ENCODE measurements around the gene USF2. TPM values are rescaled to one million over a fixed set of nuclear protein-coding genes. Genes with fewer than 3 reads are reported as not detected.

The USF2 gene
- polyA plus RNA-seq, 4 donors, result 74.7 to 127 (median 109) TPM

- WGBS, 3 donors, result 80 to 81% (median 81%) methylated on average over 4 of the region's 4 CpGs
- DNase-seq (no peak), FAIRE-seq (no peak)
- no peak overlapping the region for H3K4me3 ChIP-seq (ENCODE audit: low read depth in 1 of 3, low read length in 3 of 3)
- no peak overlapping the region for H3K27ac ChIP-seq (ENCODE audit: low read depth in 1 of 3, low read length in 2 of 3)
- no peaks in the 10 kb centered on the region for H3K27me3 ChIP-seq (ENCODE audit: control insufficient read depth in 3 of 3, insufficient read depth in 3 of 3, low read length in 3 of 3)
- no peaks in the 10 kb centered on the region for H3K36me3 ChIP-seq (ENCODE audit: control insufficient read depth in 3 of 3, insufficient read depth in 2 of 3, low read depth in 1 of 3, low read length in 3 of 3)
- peaks cover 0 to 15% of the 10 kb centered on the region in 2 donors for H3K9me3 ChIP-seq (ENCODE audit: control insufficient read depth in 2 of 2, insufficient read depth in 1 of 2, low read depth in 1 of 2, low read length in 1 of 2)
- peaks cover 0 to 19% (median 0%) of the 10 kb centered on the region in 3 donors for H3K4me1 ChIP-seq (ENCODE audit: control insufficient read depth in 3 of 3, insufficient read depth in 2 of 3, low read depth in 1 of 3, low read length in 2 of 3)
Measured at GRCh38 chr19:35223862-35224505, 44.8 kb upstream of the USF2 start.

- 65 to 68% (median 65%) methylated on average over 38 to 41 of the region's 41 CpGs for WGBS, 3 donors
- DNase-seq, result peak; percentile 60 to 66
- Histone ChIP-seq H3K27me3 (ENCODE audit: control insufficient read depth in 3 of 3, insufficient read depth in 3 of 3, low read length in 3 of 3) (no peaks in the 10 kb centered on the region), H3K36me3 (ENCODE audit: control insufficient read depth in 3 of 3, insufficient read depth in 2 of 3, low read depth in 1 of 3, low read length in 3 of 3) (no peaks in the 10 kb centered on the region), H3K4me1 (ENCODE audit: control insufficient read depth in 3 of 3, insufficient read depth in 2 of 3, low read depth in 1 of 3, low read length in 2 of 3) (peaks cover 0 to 19% (median 0%) of the 10 kb centered on the region in 3 donors), H3K4me3 (ENCODE audit: low read depth in 1 of 3, low read length in 3 of 3) (no peak overlapping the region), H3K9me3 (ENCODE audit: control insufficient read depth in 2 of 2, insufficient read depth in 1 of 2, low read depth in 1 of 2, low read length in 1 of 2) (peaks cover 0 to 11% of the 10 kb centered on the region in 2 donors), H3K27ac (ENCODE audit: low read depth in 1 of 3, low read length in 2 of 3) (no peak overlapping the region)
- FAIRE-seq, result no peak
Measured at GRCh38 chr19:35224681-35225571, 43.8 kb upstream of the USF2 start.

GRCh38 chr19:35225951-35226350 lies 42.8 kb upstream of the USF2 start:
- no peak for DNase-seq
- H3K27ac ChIP-seq (ENCODE audit: low read depth in 1 of 3, low read length in 2 of 3), result no peak overlapping the region
- peaks cover 0 to 12% (median 0%) of the 10 kb centered on the region in 3 donors for H3K4me1 ChIP-seq (ENCODE audit: control insufficient read depth in 3 of 3, insufficient read depth in 2 of 3, low read depth in 1 of 3, low read length in 2 of 3)
- H3K36me3 ChIP-seq (ENCODE audit: control insufficient read depth in 3 of 3, insufficient read depth in 2 of 3, low read depth in 1 of 3, low read length in 3 of 3), result no peaks in the 10 kb centered on the region
- no peaks in the 10 kb centered on the region for H3K27me3 ChIP-seq (ENCODE audit: control insufficient read depth in 3 of 3, insufficient read depth in 3 of 3, low read length in 3 of 3)
- H3K9me3 ChIP-seq (ENCODE audit: control insufficient read depth in 2 of 2, insufficient read depth in 1 of 2, low read depth in 1 of 2, low read length in 1 of 2), result peaks cover 0 to 11% of the 10 kb centered on the region in 2 donors
- no peak overlapping the region for H3K4me3 ChIP-seq (ENCODE audit: low read depth in 1 of 3, low read length in 3 of 3)
- WGBS, 3 donors, result 85 to 98% (median 89%) methylated on average over 6 of the region's 6 CpGs
- FAIRE-seq, result no peak

GRCh38 chr19:35226748-35227147 lies 42.0 kb upstream of the USF2 start:
- H3K9me3 ChIP-seq (ENCODE audit: control insufficient read depth in 2 of 2, insufficient read depth in 1 of 2, low read depth in 1 of 2, low read length in 1 of 2), result peaks cover 0 to 11% of the 10 kb centered on the region in 2 donors
- FAIRE-seq (no peak), DNase-seq (no peak)
- H3K27ac ChIP-seq (ENCODE audit: low read depth in 1 of 3, low read length in 2 of 3), result no peak overlapping the region
- WGBS, 3 donors, result 90 to 96% (median 91%) methylated on average over 5 of the region's 5 CpGs
- H3K4me3 ChIP-seq (ENCODE audit: low read depth in 1 of 3, low read length in 3 of 3), result no peak overlapping the region
- no peaks in the 10 kb centered on the region for H3K36me3 ChIP-seq (ENCODE audit: control insufficient read depth in 3 of 3, insufficient read depth in 2 of 3, low read depth in 1 of 3, low read length in 3 of 3)
- peaks cover 0 to 11% (median 0%) of the 10 kb centered on the region in 3 donors for H3K4me1 ChIP-seq (ENCODE audit: control insufficient read depth in 3 of 3, insufficient read depth in 2 of 3, low read depth in 1 of 3, low read length in 2 of 3)
- H3K27me3 ChIP-seq (ENCODE audit: control insufficient read depth in 3 of 3, insufficient read depth in 3 of 3, low read length in 3 of 3), result no peaks in the 10 kb centered on the region

GRCh38 chr19:35228177-35228930 lies 40.4 kb upstream of the USF2 start, which contains the start of gene FAM187B:
FAM187B (minus strand) TSS chr19:35228739; CDS start chr19:35228680, 59 bp downstream.
- H3K27ac ChIP-seq (ENCODE audit: low read depth in 1 of 3, low read length in 2 of 3), result no peak within 1 kb of the TSS
- FAIRE-seq, result no peak
- DNase-seq, result no peak
- no peak within 1 kb of the TSS for H3K4me3 ChIP-seq (ENCODE audit: low read depth in 1 of 3, low read length in 3 of 3)
- 88 to 90% (median 88%) methylated on average over 14 of the region's 14 CpGs for WGBS, 3 donors
- H3K36me3 ChIP-seq (ENCODE audit: control insufficient read depth in 3 of 3, insufficient read depth in 2 of 3, low read depth in 1 of 3, low read length in 3 of 3), result no peaks in the 10 kb centered on the region
- peaks cover 0 to 11% (median 0%) of the 10 kb centered on the region in 3 donors for H3K4me1 ChIP-seq (ENCODE audit: control insufficient read depth in 3 of 3, insufficient read depth in 2 of 3, low read depth in 1 of 3, low read length in 2 of 3)
- H3K9me3 ChIP-seq (ENCODE audit: control insufficient read depth in 2 of 2, insufficient read depth in 1 of 2, low read depth in 1 of 2, low read length in 1 of 2), result peaks cover 0 to under 1% of the 10 kb centered on the region in 2 donors
- H3K27me3 ChIP-seq (ENCODE audit: control insufficient read depth in 3 of 3, insufficient read depth in 3 of 3, low read length in 3 of 3), result no peaks in the 10 kb centered on the region

GRCh38 chr19:35229601-35230000 lies 39.2 kb upstream of the USF2 start:
- no peak overlapping the region for H3K27ac ChIP-seq (ENCODE audit: low read depth in 1 of 3, low read length in 2 of 3)
- FAIRE-seq, result no peak
- no peaks in the 10 kb centered on the region for H3K27me3 ChIP-seq (ENCODE audit: control insufficient read depth in 3 of 3, insufficient read depth in 3 of 3, low read length in 3 of 3)
- H3K4me3 ChIP-seq (ENCODE audit: low read depth in 1 of 3, low read length in 3 of 3), result no peak overlapping the region
- H3K4me1 ChIP-seq (ENCODE audit: control insufficient read depth in 3 of 3, insufficient read depth in 2 of 3, low read depth in 1 of 3, low read length in 2 of 3), result peaks cover 0 to 11% (median 0%) of the 10 kb centered on the region in 3 donors
- no peaks in the 10 kb centered on the region for H3K9me3 ChIP-seq (ENCODE audit: control insufficient read depth in 2 of 2, insufficient read depth in 1 of 2, low read depth in 1 of 2, low read length in 1 of 2)
- WGBS, 3 donors, result 92 to 96% (median 92%) methylated on average over 8 of the region's 8 CpGs
- DNase-seq, result no peak
- no peaks in the 10 kb centered on the region for H3K36me3 ChIP-seq (ENCODE audit: control insufficient read depth in 3 of 3, insufficient read depth in 2 of 3, low read depth in 1 of 3, low read length in 3 of 3)

- H3K4me3 ChIP-seq (ENCODE audit: low read depth in 1 of 3, low read length in 3 of 3), result no peak overlapping the region
- 84 to 90% (median 85%) methylated on average over 14 of the region's 14 CpGs for WGBS, 3 donors
- no peaks in the 10 kb centered on the region for H3K9me3 ChIP-seq (ENCODE audit: control insufficient read depth in 2 of 2, insufficient read depth in 1 of 2, low read depth in 1 of 2, low read length in 1 of 2)
- DNase-seq, result no peak
- FAIRE-seq, result no peak
- no peaks in the 10 kb centered on the region for H3K4me1 ChIP-seq (ENCODE audit: control insufficient read depth in 3 of 3, insufficient read depth in 2 of 3, low read depth in 1 of 3, low read length in 2 of 3)
- H3K36me3 ChIP-seq (ENCODE audit: control insufficient read depth in 3 of 3, insufficient read depth in 2 of 3, low read depth in 1 of 3, low read length in 3 of 3), result no peaks in the 10 kb centered on the region
- no peak overlapping the region for H3K27ac ChIP-seq (ENCODE audit: low read depth in 1 of 3, low read length in 2 of 3)
- no peaks in the 10 kb centered on the region for H3K27me3 ChIP-seq (ENCODE audit: control insufficient read depth in 3 of 3, insufficient read depth in 3 of 3, low read length in 3 of 3)
Measured at GRCh38 chr19:35231956-35232645, 36.7 kb upstream of the USF2 start.
